Ramos (cell line): ENCODE measurements around the gene RAB25.
"Not testable (repeated sequence)": the region's sequence is repeated elsewhere in the genome, so short reads cannot be mapped to it uniquely, and the experiment has no call there.

ENCODE experiments used
- in situ Hi-C: fragments of 300-500 bp; cut with MboI; formaldehyde crosslinking; loops from one replicate; pipeline ENCODE4 v1.14.3; 2022; ENCODE audit warnings: low sequenced_read_pairs; ENCODE audit not compliant: unreplicated experiment

The RAB25 gene

GRCh38 chr1:156053768-156054499 lies 7.0 kb upstream of the RAB25 start, which contains the start of gene UBQLN4:
Gene UBQLN4, minus strand, starts transcription at chr1:156053798. Its CDS starts 97 bp downstream, at chr1:156053701.
- in situ Hi-C loops: no loop called here

- in situ Hi-C loops: no loop called here
Measured at GRCh38 chr1:156054500-156055280, 6.3 kb upstream of the RAB25 start, which contains the start of gene LAMTOR2. Gene LAMTOR2, plus strand, starts transcription at chr1:156054782. Its CDS starts 108 bp downstream, at chr1:156054890.

GRCh38 chr1:156055281-156056048 lies 5.5 kb upstream of the RAB25 start:
- in situ Hi-C loops: no loop called here

GRCh38 chr1:156056326-156056849 lies 4.6 kb upstream of the RAB25 start:
- in situ Hi-C loops: no loop called here

- in situ Hi-C loops: loop anchor here (10.0 kb wide), 1 partner anchor 127 kb away; the partner anchor contains the start of gene KHDC4
Measured at GRCh38 chr1:156062189-156062588, 1.2 kb downstream of the RAB25 start.

GRCh38 chr1:156063997-156064285 lies 3.0 kb downstream of the RAB25 start:
- in situ Hi-C loops: loop anchor here (10.0 kb wide), 1 partner anchor 129 kb away; the partner anchor contains the start of gene KHDC4

GRCh38 chr1:156064615-156065014 lies 3.7 kb downstream of the RAB25 start:
- in situ Hi-C loops: loop anchor here (10.0 kb wide), 1 partner anchor 130 kb away; the partner anchor contains the start of gene KHDC4

GRCh38 chr1:156065212-156065611 lies 4.3 kb downstream of the RAB25 start:
- in situ Hi-C loops: loop anchor here (10.0 kb wide), 1 partner anchor 130 kb away; the partner anchor contains the start of gene KHDC4

GRCh38 chr1:156065871-156066270 lies 4.9 kb downstream of the RAB25 start:
- in situ Hi-C loops: loop anchor here (10.0 kb wide), 1 partner anchor 131 kb away; the partner anchor contains the start of gene KHDC4

- in situ Hi-C loops: loop anchor here (10.0 kb wide), 1 partner anchor 132 kb away; the partner anchor contains the start of gene KHDC4
Measured at GRCh38 chr1:156067262-156067661, 6.3 kb downstream of the RAB25 start.

- in situ Hi-C loops: loop anchor here (10.0 kb wide), 1 partner anchor 135 kb away; the partner anchor contains the start of gene KHDC4
Measured at GRCh38 chr1:156069490-156070455, 8.8 kb downstream of the RAB25 start.

- in situ Hi-C loops: no loop called here
Measured at GRCh38 chr1:156070548-156070947, 9.6 kb downstream of the RAB25 start.

GRCh38 chr1:156071332-156071816 lies 10.4 kb downstream of the RAB25 start:
- in situ Hi-C loops: not testable (repeated sequence)

GRCh38 chr1:156072251-156072650 lies 11.3 kb downstream of the RAB25 start:
- in situ Hi-C loops: no loop called here

- in situ Hi-C loops: no loop called here
Measured at GRCh38 chr1:156073110-156073687, 12.2 kb downstream of the RAB25 start.

- in situ Hi-C loops: no loop called here
Measured at GRCh38 chr1:156073740-156074139, 12.8 kb downstream of the RAB25 start.

GRCh38 chr1:156074661-156075060 lies 13.7 kb downstream of the RAB25 start:
- in situ Hi-C loops: no loop called here

GRCh38 chr1:156075162-156075561 lies 14.2 kb downstream of the RAB25 start:
- in situ Hi-C loops: no loop called here
